K562 (cell line): ENCODE results near the gene EPN2. TPM values are rescaled to one million over a fixed set of nuclear protein-coding genes. Genes with fewer than 3 reads are reported as not detected.

Experiments used
- ATAC-seq: fragments of 200-7000 bp; cut with Tn5 transposase; 3 replicates; pipeline ENCODE4 v1.9.1; 2020; ENCODE audit warnings: moderate library complexity
- BruUV-seq: library from RNA; stranded (reverse); fragments of 400-500 nt; replicated peaks from 2 replicates; lab custom pipeline; 2021; lab: Mats Ljungman, UMichigan
- CTCF ChIA-PET: fragments of 300-600 bp; formaldehyde crosslinking; extraction: SDS; loops from one replicate; lab custom pipeline; 2021; ENCODE audit warnings: low intra/inter-chr PET ratio; lab: Yijun Ruan, JAX
- POLR2A ChIA-PET: fragments of 300-600, 350-650 bp; sonication (Branson Sonifier 250); formaldehyde crosslinking; extraction: SDS; loops from one replicate; lab custom pipeline; 2021; ENCODE audit warnings: antibody characterized with exemption, inconsistent platforms; lab: Yijun Ruan, JAX
- DNase-seq, 4 experiments: peaks; one replicate each; pipeline versions ENCODE4 v3.0.0 to v3.0.0-alpha.2; 2011 to 2018; ENCODE audit warnings: low spot score in 3 of 4, mixed read lengths in 3 of 4; ENCODE audit errors: extremely low read depth in 1 of 4
- FAIRE-seq: peaks from 2 replicates; lab custom pipeline; 2011; peaks lifted over from hg19 to GRCh38; lab: Jason Lieb, UNC
- H2AFZ ChIP-seq: 2 replicates; pipeline ENCODE4 v1.6.0; 2011; ENCODE audit warnings: low read depth, low read length, control low read depth, inconsistent platforms
- H3K27ac ChIP-seq: fragments of 200-600 bp; 3 replicates; pipeline ENCODE4 v1.8.0; 2011; ENCODE audit warnings: low read depth, mild to moderate bottlenecking, control low read depth, inconsistent platforms, low read length, moderate library complexity, mixed read lengths; ENCODE audit errors: extremely low read depth
- H3K27me3 ChIP-seq, 2 experiments: fragments of 300-600 bp in 1 of 2; 2 replicates in 1 of 2; 3 replicates in 1 of 2; pipeline versions ENCODE4 v1.6.0 to v1.8.0; 2011; ENCODE audit warnings: inconsistent platforms in 2 of 2, low read length in 2 of 2, mild to moderate bottlenecking in 1 of 2, mixed read lengths in 1 of 2, moderate library complexity in 1 of 2; ENCODE audit not compliant: control insufficient read depth in 2 of 2, insufficient read depth in 2 of 2
- H3K36me3 ChIP-seq: fragments of 300-600 bp; 3 replicates; pipeline ENCODE4 v1.8.0; 2011; ENCODE audit warnings: mild to moderate bottlenecking, low read length, inconsistent platforms; ENCODE audit not compliant: control insufficient read depth, insufficient read depth
- H3K4me1 ChIP-seq, 2 experiments: fragments of 200-600 bp in 1 of 2; replicated peaks in 1 of 2; 2 replicates in 1 of 2; 3 replicates in 1 of 2; pipeline versions ENCODE4 v1.5.1 to v1.8.0; 2011; ENCODE audit warnings: inconsistent platforms in 2 of 2, low read length in 2 of 2, mild to moderate bottlenecking in 1 of 2, mixed read lengths in 1 of 2, moderate library complexity in 1 of 2; ENCODE audit not compliant: control insufficient read depth in 2 of 2, insufficient read depth in 2 of 2
- H3K4me2 ChIP-seq: 2 replicates; pipeline ENCODE4 v1.6.1; 2011; ENCODE audit warnings: low read length, control low read depth, inconsistent platforms, mixed read lengths; ENCODE audit not compliant: insufficient read depth
- H3K4me3 ChIP-seq: fragments of 200-600 bp; sonication (generic), shearing (Covaris generic); 2 replicates; pipeline ENCODE4 v1.5.1; 2016; ENCODE audit warnings: control low read depth, inconsistent platforms
- H3K79me2 ChIP-seq: fragments of 200-600 bp; 3 replicates; pipeline ENCODE4 v1.8.0; 2011; ENCODE audit warnings: low read length, inconsistent platforms; ENCODE audit not compliant: control insufficient read depth, insufficient read depth
- H3K9ac ChIP-seq, 2 experiments: 2 replicates each; pipeline versions ENCODE4 v1.6.0 to v1.6.1; 2011; ENCODE audit warnings: low read depth in 2 of 2, low read length in 2 of 2, control low read depth in 1 of 2, inconsistent platforms in 1 of 2, mild to moderate bottlenecking in 1 of 2, mixed read lengths in 1 of 2; ENCODE audit not compliant: insufficient read depth in 1 of 2
- H3K9me1 ChIP-seq: one replicate; pipeline ENCODE4 v1.6.0; 2011; ENCODE audit warnings: inconsistent platforms, mild to moderate bottlenecking, low read length, moderate library complexity; ENCODE audit not compliant: control insufficient read depth, insufficient read depth
- H3K9me3 ChIP-seq: replicated peaks from 2 replicates; pipeline ENCODE4 v1.5.1; 2011; ENCODE audit warnings: low read depth, low read length, inconsistent platforms; ENCODE audit not compliant: control insufficient read depth, insufficient read depth
- H4K20me1 ChIP-seq: replicated peaks from 2 replicates; pipeline ENCODE4 v1.6.1; 2011; ENCODE audit warnings: low read length, inconsistent platforms, mixed read lengths; ENCODE audit not compliant: control insufficient read depth, insufficient read depth
- BHLHE40 ChIP-seq: IDR thresholded peaks from 2 replicates; pipeline ENCODE4 v1.6.1; 2011; ENCODE audit warnings: low read length, improper control_type of control experiment
- CBFB ChIP-seq: sonication (generic); formaldehyde crosslinking; IDR thresholded peaks from 2 replicates; pipeline ENCODE4 v1.4.0; 2020; ENCODE audit warnings: mild to moderate bottlenecking, missing genetic modification reagents
- KLF10 ChIP-seq: fragments of 250-450 bp; sonication (Bioruptor Pico); IDR thresholded peaks from 2 replicates; pipeline ENCODE4 v1.6.1; 2021; ENCODE audit warnings: matching md5 sums
- KLF13 ChIP-seq: fragments of 450-650 bp; IDR thresholded peaks from 2 replicates; pipeline ENCODE4 v1.6.1; 2016; ENCODE audit warnings: missing genetic modification characterization, low read depth, mild to moderate bottlenecking, missing compliant biosample characterization, moderate library complexity, borderline replicate concordance
- MEF2D ChIP-seq: conservative IDR thresholded peaks from 2 replicates; pipeline ENCODE4 v1.6.1; 2016; ENCODE audit warnings: low read depth, missing genetic modification characterization, missing compliant biosample characterization
- MITF ChIP-seq: IDR thresholded peaks from 2 replicates; pipeline ENCODE4 v1.6.1; 2014; ENCODE audit warnings: antibody characterized with exemption
- PTTG1 ChIP-seq: fragments of 450-650 bp; IDR thresholded peaks from 2 replicates; pipeline ENCODE4 v1.6.1; 2016; ENCODE audit warnings: low read depth, mild to moderate bottlenecking, missing genetic modification characterization, missing compliant biosample characterization
- RUNX1 ChIP-seq: sonication (generic); IDR thresholded peaks from 2 replicates; pipeline ENCODE4 v1.6.1; 2016; ENCODE audit warnings: antibody characterized with exemption, low read depth
- SMAD3 ChIP-seq: fragments of 450-650 bp; formaldehyde crosslinking; conservative IDR thresholded peaks from 2 replicates; pipeline ENCODE4 v1.4.0; 2020; ENCODE audit warnings: mild to moderate bottlenecking
- TEAD1 ChIP-seq, 2 experiments: fragments of 450-650 bp in 1 of 2; sonication (generic) in 1 of 2; formaldehyde crosslinking; IDR thresholded peaks; 2 replicates each; pipeline versions ENCODE4 v1.4.0 to v1.8.0; 2020 to 2022; ENCODE audit warnings: mild to moderate bottlenecking in 2 of 2, missing genetic modification reagents in 1 of 2
- WGBS: fragments of 100-300 bp; shearing (Covaris generic); methylation state at CpG from one replicate; pipeline ENCODE4 v1.1.6; 2016; ENCODE audit warnings: low coverage, mixed read lengths; ENCODE audit not compliant: insufficient coverage; ENCODE audit errors: missing lambda C conversion rate; 5-methylcytosine and 5-hydroxymethylcytosine counted together
- in situ Hi-C: fragments of 300-500 bp; cut with MboI; formaldehyde crosslinking; loops from 4 replicates; pipeline ENCODE4 v1.15.0; 2018; ENCODE audit warnings: inconsistent platforms, mixed read lengths
- intact Hi-C: fragments of 100-400 bp; cut with micrococcal nuclease; formaldehyde crosslinking; loops from 2 replicates; pipeline ENCODE4 v1.14.2; 2022
- polyA plus RNA-seq, 8 experiments: library from polyadenylated mRNA; depleted of rRNA in 4 of 8; stranded (reverse) in 5 of 8; unstranded in 3 of 8; fragments of >200 nt; fragmentation: Nextera tagmentation in 2 of 8; fragmentation: Illumina TruSeq in 1 of 8; extraction: Ambion mirVana in 2 of 8; extraction: Trizol in 1 of 8; gene quantifications; 2 replicates each; pipeline versions ENCODE4 v1.2.1 to v1.2.3, GENCODE V29; 2011 to 2014; ENCODE audit warnings: inconsistent platforms in 1 of 8, missing spikeins in 1 of 8
- total RNA-seq, 7 experiments: library from RNA; depleted of rRNA in 6 of 7; stranded (reverse); fragments of >200 nt in 6 of 7; fragmentation: Illumina TruSeq in 2 of 7; extraction: Trizol in 2 of 7; gene quantifications; 2 replicates each; pipeline versions ENCODE4 v1.2.1 to v1.2.3, GENCODE V29; 2011 to 2021; ENCODE audit warnings: low replicate concordance in 1 of 7

The EPN2 gene
- total and polyA plus RNA-seq, 9 of the 15 experiments (the other 6 are each of a cell fraction or from before 2014, with no cell fraction given), result 1.0 to 12.9 (median 8.9) TPM

GRCh38 chr17:19291646-19292376 lies 54.6 kb downstream of the EPN2 start:
- POLR2A ChIA-PET, result interaction anchor here (1.4 kb wide), 1 partner anchor 13 kb away, joined by 5 read pairs; no protein-coding TSS in a partner anchor
- no peak for TF ChIP-seq TEAD1 (CRISPR knock-in tag; IDR thresholded peaks at IDR 0.05)
- TF ChIP-seq CBFB (CRISPR knock-in tag), result no peak
- TF ChIP-seq MITF, result no peak
- TF ChIP-seq PTTG1 (tag), result no peak
- no peak for TF ChIP-seq KLF13 (tag)
- no peak for TF ChIP-seq KLF10 (CRISPR knock-in tag)
- TF ChIP-seq MEF2D (tag), result no peak
- no peak for TF ChIP-seq BHLHE40
- TF ChIP-seq SMAD3 (CRISPR knock-in tag), result no peak
- TF ChIP-seq RUNX1, result no peak
- TF ChIP-seq, all 486 proteins: peak for 0
- H3K9me1 ChIP-seq, result no peaks in the 10 kb centered on the region
- H3K4me1 ChIP-seq, result no peaks in the 10 kb centered on the region; a peak in 1 of 5 replicates
- 82% methylated on average over 12 of the region's 12 CpGs for WGBS
- H3K36me3 ChIP-seq, result no peaks in the 10 kb centered on the region
- BruUV-seq, result no TSS peak
- DNase-seq (no peak), FAIRE-seq (no peak), ATAC-seq (no peak)
- H3K9me3 ChIP-seq, result no peaks in the 10 kb centered on the region
- CTCF ChIA-PET, result no interaction called here
- H3K4me2 ChIP-seq, result no peak overlapping the region
- in situ Hi-C loops (no loop called here), intact Hi-C loops (no loop called here)
- no peak overlapping the region for H3K9ac ChIP-seq
- no peaks in the 10 kb centered on the region for H3K27me3 ChIP-seq
- no peaks in the 10 kb centered on the region for H4K20me1 ChIP-seq
- no peaks in the 10 kb centered on the region for H3K79me2 ChIP-seq
- no peak overlapping the region for H3K4me3 ChIP-seq
- H3K27ac ChIP-seq, result no peak overlapping the region
- no peak overlapping the region for H2AFZ ChIP-seq
